SK-N-SH treated with all-trans-retinoic acid at 6 μM for 48 hours (cell line): Measurements from ENCODE around the gene MBOAT2.

Source experiments
- ATAC-seq: fragments of 200-7000 bp; cut with Tn5 transposase; 3 replicates; pipeline ENCODE4 v1.9.1; 2020; ENCODE audit warnings: mild to moderate bottlenecking, moderate library complexity
- BACH2 ChIP-seq: fragments of 250-450 bp; sonication (Bioruptor Pico); IDR thresholded peaks from 2 replicates; pipeline ENCODE4 v1.9.0; 2021; ENCODE audit warnings: mild to moderate bottlenecking, borderline replicate concordance
- CREB5 ChIP-seq: fragments of 250-450 bp; sonication (Bioruptor Pico); IDR thresholded peaks from 2 replicates; pipeline ENCODE4 v1.5.1; 2020; ENCODE audit warnings: low read depth, mild to moderate bottlenecking, moderate library complexity
- CSDC2 ChIP-seq: fragments of 250-450 bp; sonication (Bioruptor Pico); IDR thresholded peaks from 2 replicates; pipeline ENCODE4 v1.5.0; 2020; ENCODE audit warnings: mild to moderate bottlenecking, moderate library complexity
- CSRNP3 ChIP-seq: fragments of 250-450 bp; sonication (Bioruptor Pico); IDR thresholded peaks from 2 replicates; pipeline ENCODE4 v1.5.1; 2021; ENCODE audit warnings: mild to moderate bottlenecking, moderate library complexity
- ESRRG ChIP-seq: fragments of 250-450 bp; sonication (Bioruptor Pico); IDR thresholded peaks from 2 replicates; pipeline ENCODE4 v1.6.1; 2021; ENCODE audit warnings: mild to moderate bottlenecking
- GLIS3 ChIP-seq: fragments of 250-450 bp; sonication (Bioruptor Pico); IDR thresholded peaks from 2 replicates; pipeline ENCODE4 v1.5.0; 2020; ENCODE audit warnings: mild to moderate bottlenecking, moderate library complexity
- ISL1 ChIP-seq: fragments of 250-450 bp; sonication (Bioruptor Pico); IDR thresholded peaks from 2 replicates; pipeline ENCODE4 v2.1.2; 2022; ENCODE audit warnings: mild to moderate bottlenecking, moderate library complexity
- OSR1 ChIP-seq: fragments of 250-450 bp; sonication (Bioruptor Pico); IDR thresholded peaks from 2 replicates; pipeline ENCODE4 v1.8.0; 2022; ENCODE audit warnings: moderate library complexity, mild to moderate bottlenecking, inconsistent platforms
- PPARA ChIP-seq: fragments of 250-450 bp; sonication (Bioruptor Pico); IDR thresholded peaks from 2 replicates; pipeline ENCODE4 v1.5.0; 2020; ENCODE audit warnings: mild to moderate bottlenecking, borderline replicate concordance
- RARB ChIP-seq: fragments of 250-450 bp; sonication (Bioruptor Pico); IDR thresholded peaks from 2 replicates; pipeline ENCODE4 v1.8.0; 2021; ENCODE audit warnings: mild to moderate bottlenecking, moderate library complexity
- SNAI2 ChIP-seq: fragments of 250-450 bp; sonication (Bioruptor Pico); IDR thresholded peaks from 2 replicates; pipeline ENCODE4 v1.5.0; 2020; ENCODE audit warnings: mild to moderate bottlenecking, moderate library complexity
- TCF4 ChIP-seq: fragments of 250-450 bp; sonication (Bioruptor Pico); IDR thresholded peaks from 2 replicates; pipeline ENCODE4 v1.8.0; 2021; ENCODE audit warnings: mild to moderate bottlenecking, moderate library complexity, borderline replicate concordance
- TSHZ2 ChIP-seq: fragments of 250-450 bp; sonication (Bioruptor Pico); IDR thresholded peaks from 2 replicates; pipeline ENCODE4 v1.5.0; 2020; ENCODE audit warnings: mild to moderate bottlenecking, moderate library complexity
- ZNF565 ChIP-seq: fragments of 450-650 bp; formaldehyde crosslinking; conservative IDR thresholded peaks from 2 replicates; pipeline ENCODE4 v1.5.0; 2020; ENCODE audit warnings: low read depth, mild to moderate bottlenecking, moderate library complexity
- ZNF70 ChIP-seq: fragments of 450-650 bp; formaldehyde crosslinking; IDR thresholded peaks from 2 replicates; pipeline ENCODE4 v1.5.0; 2020; ENCODE audit warnings: mild to moderate bottlenecking, moderate library complexity
- ZNF8 ChIP-seq: fragments of 450-650 bp; formaldehyde crosslinking; IDR thresholded peaks from 2 replicates; pipeline ENCODE4 v1.5.0; 2020; ENCODE audit warnings: mild to moderate bottlenecking, moderate library complexity
- TF ChIP-seq, protein P1 (sequence below): fragments of 250-450 bp; sonication (Bioruptor Pico); IDR thresholded peaks from 2 replicates; pipeline ENCODE4 v1.8.0; 2020; ENCODE audit warnings: mild to moderate bottlenecking, moderate library complexity, borderline replicate concordance

The MBOAT2 gene

GRCh38 chr2:9025746-9026145 is 22.3 kb upstream of the MBOAT2 start:
- no peak for ATAC-seq
- TF ChIP-seq BACH2 (CRISPR knock-in tag) (no peak), ISL1 (CRISPR knock-in tag) (no peak), TSHZ2 (CRISPR knock-in tag) (no peak), OSR1 (CRISPR knock-in tag) (no peak), ZNF8 (CRISPR knock-in tag) (no peak)

GRCh38 chr2:9024575-9024974 is 21.1 kb upstream of the MBOAT2 start:
- ATAC-seq: no peak
- TF ChIP-seq TCF4 (CRISPR knock-in tag): no peak
- TF ChIP-seq TSHZ2 (CRISPR knock-in tag): no peak

DNA sequence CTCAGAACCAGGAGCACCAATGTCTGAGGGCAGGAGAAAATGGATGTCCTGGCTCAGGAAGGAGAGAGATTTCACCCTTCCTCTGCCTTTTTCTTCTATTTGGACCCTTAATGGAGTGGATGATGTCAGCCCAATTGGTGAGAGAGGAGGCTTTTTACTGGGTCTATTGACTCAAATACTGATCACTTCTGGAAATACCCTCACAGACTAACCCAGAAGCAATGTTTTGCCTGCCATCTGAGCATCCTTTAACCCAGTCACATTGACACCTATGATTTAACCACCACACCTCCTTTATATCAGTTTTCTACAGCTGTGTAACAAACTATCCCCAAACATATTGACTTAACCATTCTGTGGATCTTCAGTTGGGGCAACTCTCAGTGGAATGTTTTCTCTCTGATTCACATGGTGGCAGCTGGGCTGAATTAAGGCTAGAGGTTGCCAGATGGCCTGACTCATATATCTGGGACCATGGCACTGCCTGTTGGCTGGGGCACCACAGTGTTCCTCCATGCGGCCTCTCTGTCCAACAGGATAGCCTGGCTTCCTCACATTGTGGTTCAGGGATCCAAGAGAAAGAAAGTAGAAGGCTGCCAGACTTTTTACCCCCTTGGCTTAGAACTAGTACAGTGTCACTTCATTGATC is 18.2 kb upstream of the MBOAT2 start:
- no peak for TF ChIP-seq RARB (CRISPR knock-in tag)
- ATAC-seq: peak; percentile 70

DNA sequence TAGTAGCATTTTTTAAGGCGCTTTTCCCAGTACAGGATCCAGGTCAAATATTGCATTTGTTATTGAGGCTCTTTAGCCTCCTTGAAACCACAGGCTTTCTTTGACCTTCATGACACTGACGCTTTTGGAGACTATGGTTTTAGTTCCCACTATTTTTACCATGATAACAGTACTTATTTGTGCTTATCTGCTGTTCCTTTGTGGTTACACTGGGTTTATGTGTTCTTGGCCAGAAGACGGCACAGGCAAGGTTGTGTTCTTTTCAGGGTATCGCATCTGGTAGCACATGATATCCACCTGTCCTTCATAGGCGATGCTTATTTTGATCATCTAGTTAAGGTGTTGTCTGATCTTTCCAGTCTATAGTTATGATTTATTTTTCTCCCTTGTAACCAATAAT is 16.8 kb upstream of the MBOAT2 start:
- no peak for ATAC-seq
- TF ChIP-seq ZNF70 (CRISPR knock-in tag) (no peak), GLIS3 (CRISPR knock-in tag) (no peak), ISL1 (CRISPR knock-in tag) (no peak), ZNF565 (CRISPR knock-in tag) (no peak), OSR1 (CRISPR knock-in tag) (no peak), PPARA (CRISPR knock-in tag) (no peak), ESRRG (CRISPR knock-in tag) (no peak)
- TF ChIP-seq, protein P1, sequence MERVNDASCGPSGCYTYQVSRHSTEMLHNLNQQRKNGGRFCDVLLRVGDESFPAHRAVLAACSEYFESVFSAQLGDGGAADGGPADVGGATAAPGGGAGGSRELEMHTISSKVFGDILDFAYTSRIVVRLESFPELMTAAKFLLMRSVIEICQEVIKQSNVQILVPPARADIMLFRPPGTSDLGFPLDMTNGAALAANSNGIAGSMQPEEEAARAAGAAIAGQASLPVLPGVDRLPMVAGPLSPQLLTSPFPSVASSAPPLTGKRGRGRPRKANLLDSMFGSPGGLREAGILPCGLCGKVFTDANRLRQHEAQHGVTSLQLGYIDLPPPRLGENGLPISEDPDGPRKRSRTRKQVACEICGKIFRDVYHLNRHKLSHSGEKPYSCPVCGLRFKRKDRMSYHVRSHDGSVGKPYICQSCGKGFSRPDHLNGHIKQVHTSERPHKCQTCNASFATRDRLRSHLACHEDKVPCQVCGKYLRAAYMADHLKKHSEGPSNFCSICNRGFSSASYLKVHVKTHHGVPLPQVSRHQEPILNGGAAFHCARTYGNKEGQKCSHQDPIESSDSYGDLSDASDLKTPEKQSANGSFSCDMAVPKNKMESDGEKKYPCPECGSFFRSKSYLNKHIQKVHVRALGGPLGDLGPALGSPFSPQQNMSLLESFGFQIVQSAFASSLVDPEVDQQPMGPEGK (CRISPR knock-in tag): no peak

DNA sequence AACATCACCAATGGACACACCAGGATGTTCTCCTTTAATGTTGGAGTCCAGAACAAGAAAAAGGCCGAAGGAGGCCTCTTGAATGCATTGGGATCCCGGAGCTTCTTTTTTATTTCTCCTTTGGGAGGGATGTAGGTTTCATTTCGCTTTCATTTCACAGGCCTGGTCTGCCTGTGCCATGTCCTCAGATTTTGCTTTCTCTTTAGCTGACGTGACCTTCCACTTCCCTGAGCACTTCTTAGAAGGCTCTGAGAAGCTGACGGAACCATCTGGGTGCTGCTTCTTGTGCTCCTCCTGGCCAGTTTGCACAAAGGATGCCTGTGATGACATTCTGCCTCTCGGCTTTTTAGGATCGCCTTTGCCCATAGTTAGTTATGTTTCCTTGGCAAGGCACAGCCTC is 15.1 kb upstream of the MBOAT2 start:
- ATAC-seq: no peak
- TF ChIP-seq CREB5 (CRISPR knock-in tag) (no peak), ISL1 (CRISPR knock-in tag) (no peak), TCF4 (CRISPR knock-in tag) (no peak), CSRNP3 (CRISPR knock-in tag) (no peak), SNAI2 (CRISPR knock-in tag) (no peak), CSDC2 (CRISPR knock-in tag) (no peak), ESRRG (CRISPR knock-in tag) (no peak)
